ENCODE data around the gene NUDT2. TPM values are rescaled to one million over a fixed set of nuclear protein-coding genes. Genes with fewer than 3 reads are reported as not detected.
A peak's percentile ranks its signal among the peaks of the same experiment; 100 is the strongest.

The NUDT2 gene
- total RNA-seq, 1 experiment from 2014 or later = 10.1 TPM

DNA sequence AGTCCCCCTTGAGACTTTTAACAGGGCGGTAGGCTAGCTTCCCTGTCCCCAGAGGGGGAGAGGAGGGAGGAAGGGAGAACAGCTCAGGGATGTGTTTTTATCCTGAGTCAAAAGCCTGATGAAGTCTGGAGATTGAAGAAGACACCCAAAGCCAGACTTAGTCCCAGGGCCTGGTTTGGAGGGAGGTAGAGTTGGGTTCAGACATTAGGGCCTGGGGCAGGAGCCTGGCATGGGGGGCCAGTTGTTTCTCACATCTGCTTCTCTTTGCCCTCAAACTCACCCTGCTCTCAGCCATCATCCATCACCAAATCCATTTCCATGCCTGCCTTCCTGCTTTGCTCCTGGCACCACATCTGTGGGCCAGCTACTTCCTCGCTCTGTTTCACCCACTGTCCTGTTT lies 44.4 kb downstream of the NUDT2 start:
- Mint-ChIP-seq H3K4me1 (ENCODE audit: low read depth, unreplicated experiment) (peaks cover 27% of the 10 kb centered on the region), H3K36me3 (ENCODE audit: insufficient read depth, unreplicated experiment) (peaks cover 28% of the 10 kb centered on the region), H3K9me3 (ENCODE audit: low read depth, unreplicated experiment) (peaks cover under 1% of the 10 kb centered on the region), H3K27me3 (ENCODE audit: unreplicated experiment) (peaks cover 4% of the 10 kb centered on the region), H3K27ac (ENCODE audit: unreplicated experiment) (peak overlapping the region; percentile 0), H3K4me3 (ENCODE audit: low read depth, unreplicated experiment) (no peak overlapping the region)
- TF ChIP-seq, protein P1, sequence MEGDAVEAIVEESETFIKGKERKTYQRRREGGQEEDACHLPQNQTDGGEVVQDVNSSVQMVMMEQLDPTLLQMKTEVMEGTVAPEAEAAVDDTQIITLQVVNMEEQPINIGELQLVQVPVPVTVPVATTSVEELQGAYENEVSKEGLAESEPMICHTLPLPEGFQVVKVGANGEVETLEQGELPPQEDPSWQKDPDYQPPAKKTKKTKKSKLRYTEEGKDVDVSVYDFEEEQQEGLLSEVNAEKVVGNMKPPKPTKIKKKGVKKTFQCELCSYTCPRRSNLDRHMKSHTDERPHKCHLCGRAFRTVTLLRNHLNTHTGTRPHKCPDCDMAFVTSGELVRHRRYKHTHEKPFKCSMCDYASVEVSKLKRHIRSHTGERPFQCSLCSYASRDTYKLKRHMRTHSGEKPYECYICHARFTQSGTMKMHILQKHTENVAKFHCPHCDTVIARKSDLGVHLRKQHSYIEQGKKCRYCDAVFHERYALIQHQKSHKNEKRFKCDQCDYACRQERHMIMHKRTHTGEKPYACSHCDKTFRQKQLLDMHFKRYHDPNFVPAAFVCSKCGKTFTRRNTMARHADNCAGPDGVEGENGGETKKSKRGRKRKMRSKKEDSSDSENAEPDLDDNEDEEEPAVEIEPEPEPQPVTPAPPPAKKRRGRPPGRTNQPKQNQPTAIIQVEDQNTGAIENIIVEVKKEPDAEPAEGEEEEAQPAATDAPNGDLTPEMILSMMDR (IDR thresholded peaks at IDR 0.05; ENCODE audit: unreplicated experiment) = no peak
- no TSS peak for BruUV-seq (replicated peaks)
- intact Hi-C loops (cut with micrococcal nuclease; ENCODE audit: unreplicated experiment) = no loop called here
- CTCF ChIA-PET = no interaction called here
- DNase-seq = no peak

DNA sequence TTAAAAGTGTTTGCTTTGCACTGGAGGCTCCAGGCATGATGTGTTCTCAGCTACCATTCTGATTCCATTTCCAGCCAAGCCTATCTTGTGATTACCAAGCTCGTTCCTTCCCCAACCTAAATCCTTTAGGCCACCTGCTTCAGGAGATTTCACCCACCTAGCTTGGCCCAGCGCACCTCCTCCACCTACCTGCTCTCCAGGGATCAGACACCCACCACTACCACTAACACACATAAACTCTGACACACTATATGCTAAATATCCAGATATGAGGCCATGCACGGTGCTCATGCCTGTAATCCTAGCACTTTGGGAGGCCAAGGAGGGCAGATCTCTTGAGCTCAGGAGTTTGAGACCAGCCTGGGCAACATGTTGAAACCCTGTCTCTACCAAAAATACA lies 45.0 kb downstream of the NUDT2 start:
- intact Hi-C loops (cut with micrococcal nuclease; ENCODE audit: unreplicated experiment) = no loop called here
- no peak overlapping the region for H3K4me3 Mint-ChIP-seq (ENCODE audit: low read depth, unreplicated experiment)
- no TSS peak for BruUV-seq (replicated peaks)
- DNase-seq = no peak
- peaks cover 28% of the 10 kb centered on the region for H3K36me3 Mint-ChIP-seq (ENCODE audit: insufficient read depth, unreplicated experiment)
- H3K4me1 Mint-ChIP-seq (ENCODE audit: low read depth, unreplicated experiment) = peaks cover 33% of the 10 kb centered on the region
- H3K9me3 Mint-ChIP-seq (ENCODE audit: low read depth, unreplicated experiment) = no peaks in the 10 kb centered on the region
- TF ChIP-seq, protein P1 (IDR thresholded peaks at IDR 0.05; ENCODE audit: unreplicated experiment) = no peak
- peak overlapping the region; percentile 0 for H3K27ac Mint-ChIP-seq (ENCODE audit: unreplicated experiment)
- CTCF ChIA-PET = no interaction called here
- H3K27me3 Mint-ChIP-seq (ENCODE audit: unreplicated experiment) = peaks cover 8% of the 10 kb centered on the region

DNA sequence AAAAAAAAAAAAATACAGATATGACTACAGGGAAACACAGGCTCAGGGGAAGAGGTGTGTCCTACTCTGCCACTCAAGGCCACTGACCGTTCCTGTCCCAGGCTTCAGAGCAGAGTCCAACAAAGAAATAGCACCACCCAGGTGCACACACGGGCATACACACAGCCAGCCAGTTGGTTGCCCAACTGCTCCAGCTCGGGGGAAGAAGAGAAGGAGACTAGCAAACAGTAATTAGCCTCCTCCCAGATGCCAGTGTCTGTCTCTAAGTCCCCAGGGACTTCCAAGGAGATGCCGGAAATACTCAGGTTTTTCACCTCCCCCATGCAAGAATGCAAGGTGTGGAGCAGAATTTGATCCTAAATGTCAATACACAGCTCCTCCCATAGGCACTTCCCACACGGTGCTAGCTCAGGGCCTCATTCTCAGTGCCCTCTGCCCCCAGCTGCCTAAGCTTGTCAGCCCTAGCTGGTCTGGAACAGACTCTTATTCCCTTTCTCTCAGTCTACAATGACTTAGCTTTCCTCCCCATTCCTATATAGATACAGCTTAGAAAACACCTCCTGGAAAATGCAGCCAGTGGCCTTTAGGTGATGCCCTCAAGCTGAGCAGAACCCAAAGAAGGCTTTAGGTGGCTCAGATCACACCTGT lies 45.7 kb downstream of the NUDT2 start:
- CTCF ChIA-PET = interaction anchor here (1.0 to 1.1 kb wide), 2 partner anchors 15 to 212 kb away, joined by 3 read pairs; no protein-coding TSS in a partner anchor
- intact Hi-C loops (cut with micrococcal nuclease; ENCODE audit: unreplicated experiment) = no loop called here
- TF ChIP-seq, protein P1 (IDR thresholded peaks at IDR 0.05; ENCODE audit: unreplicated experiment) = no peak
- Mint-ChIP-seq H3K9me3 (ENCODE audit: low read depth, unreplicated experiment) (no peaks in the 10 kb centered on the region), H3K36me3 (ENCODE audit: insufficient read depth, unreplicated experiment) (peaks cover 28% of the 10 kb centered on the region), H3K4me3 (ENCODE audit: low read depth, unreplicated experiment) (peak overlapping the region; percentile 82), H3K27ac (ENCODE audit: unreplicated experiment) (no peak overlapping the region), H3K4me1 (ENCODE audit: low read depth, unreplicated experiment) (peaks cover 38% of the 10 kb centered on the region), H3K27me3 (ENCODE audit: unreplicated experiment) (peaks cover 8% of the 10 kb centered on the region)
- no TSS peak for BruUV-seq (replicated peaks)
- peak; percentile 30 for DNase-seq

DNA sequence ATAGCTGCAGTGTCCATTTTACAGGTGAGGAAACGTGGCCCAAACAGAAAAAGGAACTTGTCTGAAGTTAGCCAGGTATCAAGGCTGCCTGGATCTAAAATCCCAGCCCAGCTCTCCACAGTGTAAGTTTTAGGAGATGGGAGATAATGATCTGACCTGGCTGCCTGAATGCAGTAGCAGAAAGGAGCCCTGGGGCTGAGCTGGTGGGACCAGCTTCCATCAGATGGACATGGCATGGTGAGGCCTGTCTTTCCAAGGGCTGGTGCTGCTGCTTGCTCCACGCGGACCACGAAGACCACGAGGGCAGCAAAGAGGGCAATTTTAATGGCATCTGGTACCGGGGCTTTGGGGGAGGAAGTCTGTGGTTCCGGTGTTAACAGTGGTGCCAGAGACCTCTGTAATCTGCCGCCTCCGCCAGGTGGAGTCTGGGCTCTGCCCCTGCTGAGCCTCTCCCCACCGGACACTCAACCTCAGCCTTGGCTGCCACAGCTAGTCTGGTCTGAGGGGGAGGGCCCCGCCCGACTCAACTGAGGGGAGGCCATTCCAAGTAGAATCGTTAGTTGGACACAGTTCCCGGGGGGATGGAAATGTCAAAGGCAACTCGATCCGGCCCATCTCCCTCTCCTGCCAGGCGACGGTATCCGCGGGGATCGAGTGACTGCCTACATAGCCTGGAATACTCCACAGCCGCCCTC lies 46.7 kb downstream of the NUDT2 start:
- CTCF ChIA-PET = interaction anchor here (0.5 to 2.0 kb wide), 7 partner anchors 16 to 303 kb away, joined by 3 to 5 read pairs (median 3); no protein-coding TSS in a partner anchor
- BruUV-seq (replicated peaks) = TSS peak; percentile 62
- intact Hi-C loops (cut with micrococcal nuclease; ENCODE audit: unreplicated experiment) = no loop called here
- H3K36me3 Mint-ChIP-seq (ENCODE audit: insufficient read depth, unreplicated experiment) = peaks cover 28% of the 10 kb centered on the region
- H3K4me1 Mint-ChIP-seq (ENCODE audit: low read depth, unreplicated experiment) = peaks cover 38% of the 10 kb centered on the region
- TF ChIP-seq, protein P1 (IDR thresholded peaks at IDR 0.05; ENCODE audit: unreplicated experiment) = no peak
- peak; percentile 67 for DNase-seq
- H3K4me3 Mint-ChIP-seq (ENCODE audit: low read depth, unreplicated experiment) = peak overlapping the region; percentile 82
- no peaks in the 10 kb centered on the region for H3K9me3 Mint-ChIP-seq (ENCODE audit: low read depth, unreplicated experiment)
- H3K27me3 Mint-ChIP-seq (ENCODE audit: unreplicated experiment) = peaks cover 10% of the 10 kb centered on the region
- H3K27ac Mint-ChIP-seq (ENCODE audit: unreplicated experiment) = peak overlapping the region; percentile 47
